Hypothalamus (tissue), 51 donors: Measurements from ENCODE around the gene PPP1R14C.

ENCODE experiments used
- DNase-seq, 51 donors: peaks; one replicate each; lab custom pipeline; 2025; lab: John Stamatoyannopoulos, UW

PPP1R14C gene

GRCh38 chr6:150269130-150269856 lies 126.4 kb downstream of the PPP1R14C start:
- DNase-seq = no peak

- peak in 1 of 51 donors; percentile 44 for DNase-seq
Measured at GRCh38 chr6:150269857-150270223, 127.0 kb downstream of the PPP1R14C start.

- no peak for DNase-seq
Measured at GRCh38 chr6:150270330-150271052, 127.6 kb downstream of the PPP1R14C start.

- DNase-seq = no peak
Measured at GRCh38 chr6:150271172-150271500, 128.3 kb downstream of the PPP1R14C start.

- no peak for DNase-seq
Measured at GRCh38 chr6:150271501-150272263, 128.8 kb downstream of the PPP1R14C start.

GRCh38 chr6:150272264-150272975 lies 129.6 kb downstream of the PPP1R14C start:
- DNase-seq = no peak

GRCh38 chr6:150272976-150273315 lies 130.1 kb downstream of the PPP1R14C start:
- DNase-seq = no peak

GRCh38 chr6:150273457-150274309 lies 130.8 kb downstream of the PPP1R14C start:
- DNase-seq = no peak

- no peak for DNase-seq
Measured at GRCh38 chr6:150275489-150275888, 132.6 kb downstream of the PPP1R14C start.

GRCh38 chr6:150276168-150276936 lies 133.5 kb downstream of the PPP1R14C start:
- DNase-seq = no peak

- DNase-seq = peak in 13 of 51 donors; percentile 3 to 46 (median 10)
Measured at GRCh38 chr6:150276937-150277742, 134.3 kb downstream of the PPP1R14C start.

- DNase-seq = no peak
Measured at GRCh38 chr6:150279533-150279932, 136.7 kb downstream of the PPP1R14C start.

GRCh38 chr6:150280703-150281102 lies 137.9 kb downstream of the PPP1R14C start:
- no peak for DNase-seq

- DNase-seq = no peak
Measured at GRCh38 chr6:150281767-150282166, 138.9 kb downstream of the PPP1R14C start.

- no peak for DNase-seq
Measured at GRCh38 chr6:150282806-150283205, 140.0 kb downstream of the PPP1R14C start.

- DNase-seq = no peak
Measured at GRCh38 chr6:150286460-150286859, 143.6 kb downstream of the PPP1R14C start.

GRCh38 chr6:150286912-150287311 lies 144.1 kb downstream of the PPP1R14C start:
- no peak for DNase-seq

- no peak for DNase-seq
Measured at GRCh38 chr6:150288456-150288855, 145.6 kb downstream of the PPP1R14C start.
